IMR-90 (cell line): Measurements from ENCODE around the gene CMBL. TPM values are rescaled to one million over a fixed set of nuclear protein-coding genes. Genes with fewer than 3 reads are reported as not detected.
A peak's percentile ranks its signal among the peaks of the same experiment; 100 is the strongest.

Experiments used
- ATAC-seq: fragments of 200-7000 bp; cut with Tn5 transposase; 2 replicates; pipeline ENCODE4 v1.9.1; 2020; ENCODE audit warnings: low read depth, mild to moderate bottlenecking, moderate library complexity
- BruUV-seq: library from RNA; stranded (reverse); fragments of 400-500 nt; replicated peaks from 2 replicates; lab custom pipeline; 2021; lab: Mats Ljungman, UMichigan
- CTCF ChIA-PET: fragments of 300-600 bp; formaldehyde crosslinking; extraction: SDS; loops from one replicate; lab custom pipeline; 2021; ENCODE audit warnings: antibody characterized with exemption; lab: Yijun Ruan, JAX
- POLR2A ChIA-PET: fragments of 300-600 bp; sonication (Branson Sonifier 250); formaldehyde crosslinking; loops from one replicate; lab custom pipeline; 2022; ENCODE audit warnings: antibody characterized with exemption; ENCODE audit not compliant: unreplicated experiment; lab: Charles Lee
- DNase-seq: peaks from one replicate; pipeline ENCODE4 v3.0.0; 2013
- H2AFZ ChIP-seq: replicated peaks from 2 replicates; pipeline ENCODE3; 2013; ENCODE audit warnings: low read length, mild to moderate bottlenecking; ENCODE audit not compliant: poor library complexity
- H2AK5ac ChIP-seq: 2 replicates; pipeline ENCODE4 v1.6.1; 2013; ENCODE audit warnings: low read depth, low read length, inconsistent platforms
- H2AK9ac ChIP-seq: replicated peaks from 2 replicates; pipeline ENCODE3; 2013; ENCODE audit warnings: mild to moderate bottlenecking, low read depth, low read length, moderate library complexity; ENCODE audit not compliant: poor library complexity
- H2BK120ac ChIP-seq: 2 replicates; pipeline ENCODE4 v1.6.1; 2013; ENCODE audit warnings: low read depth, low read length, inconsistent platforms
- H2BK15ac ChIP-seq: 3 replicates; pipeline ENCODE4 v1.6.1; 2013; ENCODE audit warnings: low read depth, low read length, inconsistent platforms
- H2BK20ac ChIP-seq: 2 replicates; pipeline ENCODE4 v1.6.1; 2013; ENCODE audit warnings: low read depth, mild to moderate bottlenecking, inconsistent platforms, low read length, moderate library complexity
- H2BK5ac ChIP-seq: 2 replicates; pipeline ENCODE4 v1.6.1; 2013; ENCODE audit warnings: mild to moderate bottlenecking, low read depth, low read length, inconsistent platforms; ENCODE audit not compliant: poor library complexity, severe bottlenecking
- H3K14ac ChIP-seq: replicated peaks from 2 replicates; pipeline ENCODE4 v1.6.1; 2013; ENCODE audit warnings: low read depth, low read length, inconsistent platforms
- H3K18ac ChIP-seq: 2 replicates; pipeline ENCODE4 v1.6.1; 2013; ENCODE audit warnings: low read depth, low read length, control low read depth
- H3K23ac ChIP-seq: 2 replicates; pipeline ENCODE4 v1.6.1; 2013; ENCODE audit warnings: low read depth, low read length, inconsistent platforms
- H3K27ac ChIP-seq: 2 replicates; pipeline ENCODE4 v1.5.1; 2013; ENCODE audit warnings: mild to moderate bottlenecking, control low read depth, low read length; ENCODE audit not compliant: insufficient read depth
- H3K27me3 ChIP-seq: 2 replicates; pipeline ENCODE4 v1.6.1; 2013; ENCODE audit warnings: low read length; ENCODE audit not compliant: control insufficient read depth, insufficient read depth
- H3K36me3 ChIP-seq: 2 replicates; pipeline ENCODE4 v1.6.1; 2013; ENCODE audit warnings: low read length, mixed read lengths; ENCODE audit not compliant: control insufficient read depth, insufficient read depth
- H3K4ac ChIP-seq: 2 replicates; pipeline ENCODE4 v1.6.1; 2013; ENCODE audit warnings: low read depth, low read length, inconsistent platforms
- H3K4me1 ChIP-seq: 2 replicates; pipeline ENCODE4 v1.6.1; 2013; ENCODE audit warnings: low read length, mixed read lengths; ENCODE audit not compliant: control insufficient read depth, insufficient read depth
- H3K4me2 ChIP-seq: 2 replicates; pipeline ENCODE4 v1.6.1; 2013; ENCODE audit warnings: low read depth, mild to moderate bottlenecking, control low read depth, low read length, moderate library complexity
- H3K4me3 ChIP-seq: 2 replicates; pipeline ENCODE4 v1.5.1; 2013; ENCODE audit warnings: low read depth, mild to moderate bottlenecking, control low read depth, low read length, moderate library complexity; ENCODE audit not compliant: insufficient read depth
- H3K56ac ChIP-seq: 2 replicates; pipeline ENCODE4 v1.6.1; 2013; ENCODE audit warnings: low read length, inconsistent platforms; ENCODE audit not compliant: insufficient read depth; ENCODE audit errors: extremely low read depth
- H3K79me1 ChIP-seq, 2 experiments: 2 replicates each; pipeline ENCODE4 v1.6.1; 2013; ENCODE audit warnings: low read length in 2 of 2, inconsistent platforms in 1 of 2, low read depth in 1 of 2
- H3K9ac ChIP-seq: 2 replicates; pipeline ENCODE4 v1.6.1; 2013; ENCODE audit warnings: low read depth, low read length, control low read depth
- H3K9me1 ChIP-seq: 2 replicates; pipeline ENCODE4 v1.6.1; 2013; ENCODE audit warnings: low read length, inconsistent platforms; ENCODE audit not compliant: insufficient read depth
- H3K9me3 ChIP-seq: 2 replicates; pipeline ENCODE4 v1.6.1; 2013; ENCODE audit warnings: low read length; ENCODE audit not compliant: control insufficient read depth, insufficient read depth
- H4K20me1 ChIP-seq: 2 replicates; pipeline ENCODE4 v1.6.1; 2013; ENCODE audit warnings: low read length, inconsistent platforms; ENCODE audit not compliant: insufficient read depth
- H4K5ac ChIP-seq: 2 replicates; pipeline ENCODE4 v1.6.1; 2013; ENCODE audit warnings: mild to moderate bottlenecking, low read depth, low read length, control low read depth
- H4K8ac ChIP-seq, 2 experiments: 2 replicates each; pipeline ENCODE4 v1.6.1; 2013; ENCODE audit warnings: low read depth in 2 of 2, low read length in 2 of 2, control low read depth in 1 of 2, inconsistent platforms in 1 of 2
- H4K91ac ChIP-seq: 2 replicates; pipeline ENCODE4 v1.6.1; 2013; ENCODE audit warnings: low read depth, low read length, inconsistent platforms; ENCODE audit not compliant: insufficient read depth
- BHLHE40 ChIP-seq: fragments of 150-350 bp; IDR thresholded peaks from 2 replicates; pipeline ENCODE4 v1.6.1; 2016; ENCODE audit warnings: mild to moderate bottlenecking, low read depth, low read length
- CEBPB ChIP-seq: IDR thresholded peaks from 2 replicates; pipeline ENCODE4 v1.6.1; 2012; ENCODE audit warnings: low read depth, low read length, improper control_type of control experiment
- MAFK ChIP-seq: IDR thresholded peaks from 2 replicates; pipeline ENCODE4 v1.6.1; 2012; ENCODE audit warnings: low read depth, low read length, improper control_type of control experiment
- MXI1 ChIP-seq: IDR thresholded peaks from 2 replicates; pipeline ENCODE4 v1.6.1; 2012; ENCODE audit warnings: low read depth, mild to moderate bottlenecking, low read length, moderate library complexity, borderline replicate concordance
- NFE2L2 ChIP-seq: fragments of 150-350 bp; IDR thresholded peaks from 2 replicates; pipeline ENCODE4 v1.6.1; 2016; ENCODE audit warnings: low read depth, mild to moderate bottlenecking, low read length
- POLR2A ChIP-seq: IDR thresholded peaks from 2 replicates; pipeline ENCODE4 v1.6.1; 2012; ENCODE audit warnings: mild to moderate bottlenecking, low read depth, low read length
- RAD21 ChIP-seq: IDR thresholded peaks from 2 replicates; pipeline ENCODE4 v1.6.1; 2012; ENCODE audit warnings: low read length, improper control_type of control experiment
- WGBS, 2 experiments: methylation state at CpG; one replicate each; pipeline versions ENCODE4 v1.1.5 to v1.1.7; 2013; ENCODE audit warnings: missing lambda C conversion rate in 2 of 2; ENCODE audit not compliant: insufficient read length in 1 of 2; ENCODE audit errors: extremely low coverage in 2 of 2; 5-methylcytosine and 5-hydroxymethylcytosine counted together
- dilution Hi-C: fragments of 300-500 bp; cut with HindIII; formaldehyde crosslinking; loops from one replicate; pipeline ENCODE4 v1.14.3; 2018; ENCODE audit warnings: low sequenced_read_pairs; ENCODE audit not compliant: unreplicated experiment
- in situ Hi-C: fragments of 300-500 bp; cut with MboI; formaldehyde crosslinking; loops from 3 replicates; pipeline ENCODE4 v1.14.3; 2019; ENCODE audit warnings: low sequenced_read_pairs, inconsistent platforms, mixed read lengths
- intact Hi-C: fragments of 100-400 bp; cut with micrococcal nuclease; formaldehyde crosslinking; loops from 2 replicates; pipeline ENCODE4 v1.10.0; 2022
- polyA plus RNA-seq, 3 experiments: library from polyadenylated mRNA; depleted of rRNA; stranded (reverse); fragments of >200 nt; gene quantifications; 2 replicates each; pipeline ENCODE4 v1.2.3, GENCODE V29; 2012; ENCODE audit warnings: low replicate concordance in 1 of 3
- total RNA-seq: library from RNA; depleted of rRNA; stranded (reverse); fragments of >200 nt; gene quantifications from 2 replicates; pipeline ENCODE4 v1.2.3, GENCODE V29; 2012
- TF ChIP-seq, protein P1 (sequence below): fragments of 150-350 bp; IDR thresholded peaks from 2 replicates; pipeline ENCODE4 v1.6.1; 2016; ENCODE audit warnings: low read depth, mild to moderate bottlenecking, low read length, moderate library complexity, borderline replicate concordance

Gene CMBL
- total and polyA plus RNA-seq, 2 of the 4 experiments (the other 2 are of a cell fraction), result 5.0 to 26.3 TPM

GRCh38 chr5:10275991-10276390 is 31.7 kb downstream of the CMBL start:
- no peak overlapping the region for H3K27ac ChIP-seq
- no peak overlapping the region for H3K4ac ChIP-seq
- intact Hi-C loops (no loop called here), in situ Hi-C loops (no loop called here), dilution Hi-C loops (no loop called here)
- H2BK20ac ChIP-seq, result no peak overlapping the region
- H3K4me3 ChIP-seq, result no peak overlapping the region
- ATAC-seq (no peak), DNase-seq (no peak)
- H3K27me3 ChIP-seq, result no peaks in the 10 kb centered on the region
- H4K8ac ChIP-seq, result no peak overlapping the region
- H3K4me1 ChIP-seq, result no peaks in the 10 kb centered on the region
- H3K36me3 ChIP-seq, result no peaks in the 10 kb centered on the region
- no peak overlapping the region for H4K5ac ChIP-seq
- no peak overlapping the region for H3K23ac ChIP-seq
- H3K9me3 ChIP-seq, result no peaks in the 10 kb centered on the region
- H3K9ac ChIP-seq, result no peak overlapping the region
- TF ChIP-seq POLR2A (no peak), MAFK (no peak), MXI1 (no peak), CEBPB (0 out of 2 replicates have a peak, but pooled peaks have one; percentile 2), NFE2L2 (no peak), RAD21 (no peak), BHLHE40 (no peak)
- TF ChIP-seq, protein P1, sequence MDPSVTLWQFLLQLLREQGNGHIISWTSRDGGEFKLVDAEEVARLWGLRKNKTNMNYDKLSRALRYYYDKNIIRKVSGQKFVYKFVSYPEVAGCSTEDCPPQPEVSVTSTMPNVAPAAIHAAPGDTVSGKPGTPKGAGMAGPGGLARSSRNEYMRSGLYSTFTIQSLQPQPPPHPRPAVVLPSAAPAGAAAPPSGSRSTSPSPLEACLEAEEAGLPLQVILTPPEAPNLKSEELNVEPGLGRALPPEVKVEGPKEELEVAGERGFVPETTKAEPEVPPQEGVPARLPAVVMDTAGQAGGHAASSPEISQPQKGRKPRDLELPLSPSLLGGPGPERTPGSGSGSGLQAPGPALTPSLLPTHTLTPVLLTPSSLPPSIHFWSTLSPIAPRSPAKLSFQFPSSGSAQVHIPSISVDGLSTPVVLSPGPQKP, result no peak
- no peak overlapping the region for H2BK5ac ChIP-seq
- no TSS peak for BruUV-seq
- H3K9me1 ChIP-seq, result no peaks in the 10 kb centered on the region
- H2AFZ ChIP-seq, result no peak overlapping the region
- H2AK9ac ChIP-seq, result peak overlapping the region; percentile 3
- no peak overlapping the region for H3K4me2 ChIP-seq
- H4K91ac ChIP-seq, result no peak overlapping the region
- POLR2A ChIA-PET, result no interaction called here
- no peak overlapping the region for H2AK5ac ChIP-seq
- no peak overlapping the region for H3K18ac ChIP-seq
- no peak overlapping the region for H2BK120ac ChIP-seq
- H3K79me1 ChIP-seq, result no peaks in the 10 kb centered on the region
- H4K20me1 ChIP-seq, result no peaks in the 10 kb centered on the region
- H3K14ac ChIP-seq, result no peak overlapping the region
- no peak overlapping the region for H2BK15ac ChIP-seq
- CTCF ChIA-PET, result no interaction called here
- WGBS, 2 experiments, result 81% methylated on average over 3 of the region's 9 CpGs; no CpG with 5 or more reads in 1 of the 2 experiments
- no peak overlapping the region for H3K56ac ChIP-seq
